Upper lobe of left lung (tissue), 4 donors: ENCODE results near the gene MPHOSPH9.

Experiments
- POLR2A ChIP-seq, 4 donors: fragments of 450-650 bp; IDR thresholded peaks; one replicate each; pipeline ENCODE4 v1.5.1; 2016 to 2017; ENCODE audit warnings: antibody characterized with exemption in 4 of 4, mild to moderate bottlenecking in 2 of 4
- TF ChIP-seq, protein P1 (sequence below), 6 experiments: fragments of 450-650 bp in 4 of 6; fragments of 200-600 bp in 2 of 6; sonication (generic) in 2 of 6; IDR thresholded peaks; one replicate each; pipeline ENCODE4 v1.5.1; 2016 to 2019; ENCODE audit warnings: antibody characterized with exemption in 6 of 6

DNA sequence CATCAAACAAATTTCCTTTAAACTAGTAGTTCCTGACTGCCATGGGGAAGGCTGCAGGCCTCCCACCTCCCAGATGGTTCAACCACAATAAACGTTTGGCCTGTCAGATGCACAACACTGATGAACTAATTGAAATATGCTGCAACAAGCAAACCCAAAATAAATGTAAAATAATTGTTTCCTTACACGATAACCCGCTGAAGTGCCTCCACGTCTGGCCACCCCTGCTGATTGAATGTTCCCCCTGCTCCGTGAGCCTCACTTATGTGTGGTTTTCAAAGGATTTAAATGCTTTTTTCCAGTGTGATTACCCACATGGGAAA lies 90.5 kb downstream of the MPHOSPH9 start:
- TF ChIP-seq, protein P1, sequence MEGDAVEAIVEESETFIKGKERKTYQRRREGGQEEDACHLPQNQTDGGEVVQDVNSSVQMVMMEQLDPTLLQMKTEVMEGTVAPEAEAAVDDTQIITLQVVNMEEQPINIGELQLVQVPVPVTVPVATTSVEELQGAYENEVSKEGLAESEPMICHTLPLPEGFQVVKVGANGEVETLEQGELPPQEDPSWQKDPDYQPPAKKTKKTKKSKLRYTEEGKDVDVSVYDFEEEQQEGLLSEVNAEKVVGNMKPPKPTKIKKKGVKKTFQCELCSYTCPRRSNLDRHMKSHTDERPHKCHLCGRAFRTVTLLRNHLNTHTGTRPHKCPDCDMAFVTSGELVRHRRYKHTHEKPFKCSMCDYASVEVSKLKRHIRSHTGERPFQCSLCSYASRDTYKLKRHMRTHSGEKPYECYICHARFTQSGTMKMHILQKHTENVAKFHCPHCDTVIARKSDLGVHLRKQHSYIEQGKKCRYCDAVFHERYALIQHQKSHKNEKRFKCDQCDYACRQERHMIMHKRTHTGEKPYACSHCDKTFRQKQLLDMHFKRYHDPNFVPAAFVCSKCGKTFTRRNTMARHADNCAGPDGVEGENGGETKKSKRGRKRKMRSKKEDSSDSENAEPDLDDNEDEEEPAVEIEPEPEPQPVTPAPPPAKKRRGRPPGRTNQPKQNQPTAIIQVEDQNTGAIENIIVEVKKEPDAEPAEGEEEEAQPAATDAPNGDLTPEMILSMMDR (IDR thresholded peaks at IDR 0.05): no peak
- TF ChIP-seq POLR2A (IDR thresholded peaks at IDR 0.05): no peak
